ENCODE data around the gene STK39.

STK39 gene

DNA sequence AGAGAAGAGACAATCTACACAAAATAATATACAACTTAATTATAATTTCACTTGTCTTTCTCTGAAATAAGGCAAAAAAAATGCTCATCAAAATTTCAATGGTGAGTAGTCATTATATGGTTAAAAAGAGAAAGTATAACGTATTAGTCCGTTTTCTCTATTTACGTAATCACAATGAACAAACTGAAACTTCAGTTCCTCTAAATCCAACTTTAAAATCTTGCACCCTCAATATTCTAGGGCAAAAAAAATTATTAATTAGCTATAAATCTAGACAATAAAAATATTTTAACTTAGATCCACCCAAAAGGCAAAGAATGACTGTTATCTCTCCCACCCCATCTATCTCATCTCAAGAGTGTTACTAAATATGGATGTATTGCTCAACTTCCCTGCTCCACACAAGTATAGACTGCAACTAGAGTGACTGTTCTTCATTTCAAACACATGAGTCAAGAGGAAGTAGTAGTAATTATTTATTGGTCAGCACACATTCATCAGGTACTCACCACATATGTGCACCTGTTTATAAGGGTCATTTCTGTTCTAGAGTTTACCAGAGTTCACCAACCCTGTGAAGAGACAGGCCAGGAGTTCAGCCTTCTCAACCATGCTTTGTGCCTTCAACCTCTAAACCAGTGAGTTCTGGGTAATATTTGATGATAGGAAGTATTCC, 36.4 kb downstream of the STK39 start:
- in situ Hi-C loops (cut with MboI; ENCODE audit: low sequenced_read_pairs), result no loop called here

- in situ Hi-C loops (cut with MboI; ENCODE audit: low sequenced_read_pairs), result no loop called here
Observed at GRCh38 chr2:168210216-168210894, 37.0 kb downstream of the STK39 start.

DNA sequence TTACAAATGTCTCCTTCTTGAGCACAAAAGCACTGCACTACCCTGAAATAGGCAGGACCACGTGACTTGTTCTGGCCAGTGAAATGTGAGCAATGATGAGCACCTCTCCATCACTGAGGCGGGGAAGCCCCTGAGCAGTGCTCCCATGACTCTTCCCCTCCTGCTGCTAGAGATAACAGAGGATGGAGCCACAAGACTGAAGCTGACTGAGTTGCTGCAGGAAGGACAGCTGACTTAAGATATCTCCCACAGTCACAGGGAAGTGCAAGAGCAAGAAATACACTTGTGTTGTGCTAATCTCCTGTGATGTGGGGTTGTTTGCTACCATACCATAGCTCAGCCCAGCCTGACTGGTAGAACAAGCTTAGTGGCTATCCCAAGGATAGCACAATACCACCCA, 38.7 kb downstream of the STK39 start:
- in situ Hi-C loops (cut with MboI; ENCODE audit: low sequenced_read_pairs), result no loop called here

DNA sequence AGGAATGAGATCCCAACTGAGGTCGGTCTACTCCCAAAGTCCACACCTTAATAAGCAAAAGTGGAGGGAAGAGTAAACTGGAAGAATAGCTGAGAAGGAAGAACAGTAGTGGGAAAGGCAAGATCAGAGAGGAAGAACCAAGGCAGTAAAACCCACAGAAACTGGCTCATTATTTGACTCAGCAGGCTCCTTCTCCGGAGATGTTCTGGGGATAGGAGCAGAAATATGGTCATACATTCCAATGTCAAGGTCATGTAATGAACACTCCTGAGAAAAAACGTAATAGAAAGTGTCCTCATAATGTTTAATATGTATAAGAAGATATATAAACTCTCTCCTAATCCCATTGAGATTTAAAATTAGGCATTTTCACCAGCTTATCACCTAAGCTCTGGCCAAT, 39.5 kb downstream of the STK39 start:
- in situ Hi-C loops (cut with MboI; ENCODE audit: low sequenced_read_pairs), result no loop called here

GRCh38 chr2:168203762-168204693, 43.4 kb downstream of the STK39 start:
- in situ Hi-C loops (cut with MboI; ENCODE audit: low sequenced_read_pairs), result no loop called here

GRCh38 chr2:168201584-168202116, 45.7 kb downstream of the STK39 start:
- in situ Hi-C loops (cut with MboI; ENCODE audit: low sequenced_read_pairs), result no loop called here

DNA sequence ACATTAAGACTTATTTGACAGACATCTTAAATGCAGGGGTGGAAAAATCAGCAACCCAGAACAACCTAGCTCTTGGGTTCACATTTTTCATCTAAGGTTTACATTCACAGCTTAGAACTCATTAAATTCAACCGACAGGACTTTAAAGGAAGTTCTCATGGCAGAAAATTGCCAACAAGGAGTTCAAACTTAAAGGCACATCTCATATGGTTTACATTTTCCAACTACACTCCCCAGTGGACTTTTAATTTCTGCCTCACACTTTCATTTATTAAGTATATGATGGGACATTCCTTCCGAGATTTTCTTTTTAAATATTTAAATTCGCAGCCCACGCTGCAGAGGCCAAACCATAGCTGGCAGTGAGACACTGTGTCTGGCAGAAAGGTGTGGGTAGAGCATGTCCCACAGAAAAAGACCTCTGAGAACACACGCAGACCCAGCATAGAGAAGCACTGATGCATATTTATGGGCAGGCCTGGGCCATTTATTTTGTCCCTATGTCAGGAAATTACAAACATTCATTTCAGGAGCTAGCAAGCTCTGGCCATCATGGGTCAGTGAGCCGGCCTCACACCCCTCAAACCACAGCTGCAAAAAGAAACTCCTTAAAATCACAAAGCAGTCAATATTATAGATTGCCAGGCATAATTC, 46.3 kb downstream of the STK39 start:
- in situ Hi-C loops (cut with MboI; ENCODE audit: low sequenced_read_pairs), result no loop called here

DNA sequence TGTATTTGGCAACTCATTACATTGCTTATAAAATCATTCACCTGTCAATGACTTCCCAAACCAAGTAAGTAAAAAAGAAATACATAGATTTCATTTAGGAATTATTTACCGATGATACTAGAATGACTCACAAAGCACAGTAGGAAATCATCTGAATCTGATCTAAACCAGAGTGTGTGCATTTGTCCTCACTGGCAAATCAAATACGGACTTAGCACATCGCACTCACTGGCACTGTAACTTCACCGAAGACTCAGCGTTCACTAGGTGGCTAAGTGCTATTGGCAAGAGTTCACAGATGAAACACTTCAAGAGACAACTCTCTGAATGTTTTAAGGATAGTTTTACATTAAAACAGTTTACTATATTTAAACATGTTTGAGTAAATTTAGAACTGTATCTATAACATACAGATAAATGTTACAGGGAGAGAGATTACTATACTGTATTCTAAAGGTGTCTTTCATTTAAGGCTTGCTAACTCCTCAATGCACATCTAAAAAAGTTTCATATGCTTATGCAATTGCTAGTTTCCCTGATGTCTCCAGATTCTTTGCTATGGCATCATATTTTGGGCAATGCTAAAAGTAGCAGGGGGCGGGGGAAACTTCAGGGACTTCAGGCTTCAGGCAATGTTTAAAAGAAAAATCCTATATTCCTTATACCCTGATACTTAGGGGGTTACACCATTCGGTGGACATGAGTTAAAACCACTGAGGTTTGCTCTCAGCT, 48.8 kb downstream of the STK39 start:
- in situ Hi-C loops (cut with MboI; ENCODE audit: low sequenced_read_pairs), result no loop called here

DNA sequence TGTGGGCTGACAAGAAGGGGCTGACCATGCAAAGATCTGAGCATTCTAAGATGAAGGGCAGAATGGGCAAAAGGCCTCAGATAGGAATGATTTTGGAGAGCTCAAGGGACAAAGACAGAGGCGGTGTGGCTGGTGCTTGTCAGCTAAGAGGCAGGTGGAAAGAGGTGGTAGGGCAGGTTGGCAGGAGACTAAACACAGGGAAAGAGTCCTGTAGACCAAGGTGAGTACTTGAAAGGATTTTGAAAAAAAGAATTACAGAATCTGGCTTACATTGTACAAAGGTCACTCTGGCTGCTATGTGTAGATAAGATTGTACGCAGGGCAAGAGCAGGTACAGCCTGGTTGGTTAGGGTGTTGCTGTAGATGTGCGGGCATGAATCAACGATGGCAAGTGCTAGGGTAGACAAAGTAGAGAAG, 50.6 kb downstream of the STK39 start:
- in situ Hi-C loops (cut with MboI; ENCODE audit: low sequenced_read_pairs), result no loop called here

GRCh38 chr2:168194784-168195522, 52.4 kb downstream of the STK39 start:
- in situ Hi-C loops (cut with MboI; ENCODE audit: low sequenced_read_pairs), result no loop called here

GRCh38 chr2:168192839-168193616, 54.4 kb downstream of the STK39 start:
- in situ Hi-C loops (cut with MboI; ENCODE audit: low sequenced_read_pairs), result no loop called here

GRCh38 chr2:168191955-168192785, 55.2 kb downstream of the STK39 start:
- in situ Hi-C loops (cut with MboI; ENCODE audit: low sequenced_read_pairs), result no loop called here

DNA sequence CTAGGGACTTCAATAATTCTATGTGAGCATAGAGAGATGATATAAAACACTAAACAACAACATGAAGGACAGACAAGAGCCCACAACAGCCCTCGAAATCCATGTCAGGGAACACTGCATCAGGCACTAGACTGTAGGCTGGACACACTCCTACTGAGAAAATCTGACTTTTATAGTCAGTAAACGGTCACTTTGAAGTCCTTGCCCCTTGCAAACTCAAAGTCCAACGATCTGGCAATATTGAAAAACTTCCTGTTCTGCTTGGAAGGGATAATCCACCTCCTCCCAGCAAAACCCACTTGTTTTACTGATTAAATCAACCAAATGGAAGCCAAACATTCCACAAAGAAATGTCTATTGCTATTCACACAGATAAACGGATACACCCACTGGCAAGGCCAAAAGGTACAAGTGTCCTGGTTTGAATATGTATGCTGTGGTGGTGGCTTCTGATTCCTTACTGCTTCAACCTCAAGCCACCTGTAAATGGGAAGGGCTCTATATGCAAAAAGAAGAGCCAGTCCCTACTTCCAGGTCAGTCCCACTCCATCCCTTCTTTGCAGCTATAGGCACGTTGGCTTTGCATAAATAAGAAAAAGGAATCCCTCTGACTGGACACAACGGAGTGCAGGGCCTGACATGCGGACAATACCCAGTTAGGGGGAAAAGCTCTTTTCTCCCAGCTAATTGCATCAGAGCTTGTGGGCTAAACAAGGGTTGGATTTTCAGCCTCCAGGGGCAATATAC, 56.6 kb downstream of the STK39 start:
- in situ Hi-C loops (cut with MboI; ENCODE audit: low sequenced_read_pairs), result no loop called here

GRCh38 chr2:168189835-168190569, 57.4 kb downstream of the STK39 start:
- in situ Hi-C loops (cut with MboI; ENCODE audit: low sequenced_read_pairs), result no loop called here

GRCh38 chr2:168188002-168188401, 59.4 kb downstream of the STK39 start:
- in situ Hi-C loops (cut with MboI; ENCODE audit: low sequenced_read_pairs), result no loop called here

- in situ Hi-C loops (cut with MboI; ENCODE audit: low sequenced_read_pairs), result no loop called here
Observed at GRCh38 chr2:168186452-168186851, 60.9 kb downstream of the STK39 start.
